IMR-90 (cell line): ENCODE measurements around the gene ONECUT2. TPM values are rescaled to one million over a fixed set of nuclear protein-coding genes. Genes with fewer than 3 reads are reported as not detected.
A peak's percentile ranks its signal among the peaks of the same experiment; 100 is the strongest.

ENCODE experiments used
- ATAC-seq: fragments of 200-7000 bp; cut with Tn5 transposase; 2 replicates; pipeline ENCODE4 v1.9.1; 2020; ENCODE audit warnings: low read depth, mild to moderate bottlenecking, moderate library complexity
- BruUV-seq: library from RNA; stranded (reverse); fragments of 400-500 nt; replicated peaks from 2 replicates; lab custom pipeline; 2021; lab: Mats Ljungman, UMichigan
- CTCF ChIA-PET: fragments of 300-600 bp; formaldehyde crosslinking; extraction: SDS; loops from one replicate; lab custom pipeline; 2021; ENCODE audit warnings: antibody characterized with exemption; lab: Yijun Ruan, JAX
- POLR2A ChIA-PET: fragments of 300-600 bp; sonication (Branson Sonifier 250); formaldehyde crosslinking; loops from one replicate; lab custom pipeline; 2022; ENCODE audit warnings: antibody characterized with exemption; ENCODE audit not compliant: unreplicated experiment; lab: Charles Lee
- DNase-seq: peaks from one replicate; pipeline ENCODE4 v3.0.0; 2013
- H2AFZ ChIP-seq: replicated peaks from 2 replicates; pipeline ENCODE3; 2013; ENCODE audit warnings: low read length, mild to moderate bottlenecking; ENCODE audit not compliant: poor library complexity
- H2AK5ac ChIP-seq: 2 replicates; pipeline ENCODE4 v1.6.1; 2013; ENCODE audit warnings: low read depth, low read length, inconsistent platforms
- H2AK9ac ChIP-seq: replicated peaks from 2 replicates; pipeline ENCODE3; 2013; ENCODE audit warnings: mild to moderate bottlenecking, low read depth, low read length, moderate library complexity; ENCODE audit not compliant: poor library complexity
- H2BK120ac ChIP-seq: 2 replicates; pipeline ENCODE4 v1.6.1; 2013; ENCODE audit warnings: low read depth, low read length, inconsistent platforms
- H2BK15ac ChIP-seq: 3 replicates; pipeline ENCODE4 v1.6.1; 2013; ENCODE audit warnings: low read depth, low read length, inconsistent platforms
- H2BK20ac ChIP-seq: 2 replicates; pipeline ENCODE4 v1.6.1; 2013; ENCODE audit warnings: low read depth, mild to moderate bottlenecking, inconsistent platforms, low read length, moderate library complexity
- H2BK5ac ChIP-seq: 2 replicates; pipeline ENCODE4 v1.6.1; 2013; ENCODE audit warnings: mild to moderate bottlenecking, low read depth, low read length, inconsistent platforms; ENCODE audit not compliant: poor library complexity, severe bottlenecking
- H3K14ac ChIP-seq: replicated peaks from 2 replicates; pipeline ENCODE4 v1.6.1; 2013; ENCODE audit warnings: low read depth, low read length, inconsistent platforms
- H3K18ac ChIP-seq: 2 replicates; pipeline ENCODE4 v1.6.1; 2013; ENCODE audit warnings: low read depth, low read length, control low read depth
- H3K23ac ChIP-seq: 2 replicates; pipeline ENCODE4 v1.6.1; 2013; ENCODE audit warnings: low read depth, low read length, inconsistent platforms
- H3K27ac ChIP-seq: 2 replicates; pipeline ENCODE4 v1.5.1; 2013; ENCODE audit warnings: mild to moderate bottlenecking, control low read depth, low read length; ENCODE audit not compliant: insufficient read depth
- H3K27me3 ChIP-seq: 2 replicates; pipeline ENCODE4 v1.6.1; 2013; ENCODE audit warnings: low read length; ENCODE audit not compliant: control insufficient read depth, insufficient read depth
- H3K36me3 ChIP-seq: 2 replicates; pipeline ENCODE4 v1.6.1; 2013; ENCODE audit warnings: low read length, mixed read lengths; ENCODE audit not compliant: control insufficient read depth, insufficient read depth
- H3K4ac ChIP-seq: 2 replicates; pipeline ENCODE4 v1.6.1; 2013; ENCODE audit warnings: low read depth, low read length, inconsistent platforms
- H3K4me1 ChIP-seq: 2 replicates; pipeline ENCODE4 v1.6.1; 2013; ENCODE audit warnings: low read length, mixed read lengths; ENCODE audit not compliant: control insufficient read depth, insufficient read depth
- H3K4me2 ChIP-seq: 2 replicates; pipeline ENCODE4 v1.6.1; 2013; ENCODE audit warnings: low read depth, mild to moderate bottlenecking, control low read depth, low read length, moderate library complexity
- H3K4me3 ChIP-seq: 2 replicates; pipeline ENCODE4 v1.5.1; 2013; ENCODE audit warnings: low read depth, mild to moderate bottlenecking, control low read depth, low read length, moderate library complexity; ENCODE audit not compliant: insufficient read depth
- H3K56ac ChIP-seq: 2 replicates; pipeline ENCODE4 v1.6.1; 2013; ENCODE audit warnings: low read length, inconsistent platforms; ENCODE audit not compliant: insufficient read depth; ENCODE audit errors: extremely low read depth
- H3K79me1 ChIP-seq, 2 experiments: 2 replicates each; pipeline ENCODE4 v1.6.1; 2013; ENCODE audit warnings: low read length in 2 of 2, inconsistent platforms in 1 of 2, low read depth in 1 of 2
- H3K9ac ChIP-seq: 2 replicates; pipeline ENCODE4 v1.6.1; 2013; ENCODE audit warnings: low read depth, low read length, control low read depth
- H3K9me1 ChIP-seq: 2 replicates; pipeline ENCODE4 v1.6.1; 2013; ENCODE audit warnings: low read length, inconsistent platforms; ENCODE audit not compliant: insufficient read depth
- H3K9me3 ChIP-seq: 2 replicates; pipeline ENCODE4 v1.6.1; 2013; ENCODE audit warnings: low read length; ENCODE audit not compliant: control insufficient read depth, insufficient read depth
- H4K20me1 ChIP-seq: 2 replicates; pipeline ENCODE4 v1.6.1; 2013; ENCODE audit warnings: low read length, inconsistent platforms; ENCODE audit not compliant: insufficient read depth
- H4K5ac ChIP-seq: 2 replicates; pipeline ENCODE4 v1.6.1; 2013; ENCODE audit warnings: mild to moderate bottlenecking, low read depth, low read length, control low read depth
- H4K8ac ChIP-seq, 2 experiments: 2 replicates each; pipeline ENCODE4 v1.6.1; 2013; ENCODE audit warnings: low read depth in 2 of 2, low read length in 2 of 2, control low read depth in 1 of 2, inconsistent platforms in 1 of 2
- H4K91ac ChIP-seq: 2 replicates; pipeline ENCODE4 v1.6.1; 2013; ENCODE audit warnings: low read depth, low read length, inconsistent platforms; ENCODE audit not compliant: insufficient read depth
- BHLHE40 ChIP-seq: fragments of 150-350 bp; IDR thresholded peaks from 2 replicates; pipeline ENCODE4 v1.6.1; 2016; ENCODE audit warnings: mild to moderate bottlenecking, low read depth, low read length
- CHD1 ChIP-seq: IDR thresholded peaks from 2 replicates; pipeline ENCODE4 v1.6.1; 2012; ENCODE audit warnings: low read depth, low read length, improper control_type of control experiment
- CTCF ChIP-seq: conservative IDR thresholded peaks from 2 replicates; pipeline ENCODE4 v1.5.1; 2012; ENCODE audit warnings: mild to moderate bottlenecking, low read depth, low read length, improper control_type of control experiment
- ELK1 ChIP-seq: fragments of 150-350 bp; IDR thresholded peaks from 2 replicates; pipeline ENCODE4 v1.6.1; 2016; ENCODE audit warnings: low read depth, mild to moderate bottlenecking, low read length, moderate library complexity, borderline replicate concordance
- MAFK ChIP-seq: IDR thresholded peaks from 2 replicates; pipeline ENCODE4 v1.6.1; 2012; ENCODE audit warnings: low read depth, low read length, improper control_type of control experiment
- MAZ ChIP-seq: IDR thresholded peaks from 2 replicates; pipeline ENCODE4 v1.6.1; 2012; ENCODE audit warnings: low read depth, mild to moderate bottlenecking, low read length, improper control_type of control experiment, moderate library complexity, borderline replicate concordance
- MXI1 ChIP-seq: IDR thresholded peaks from 2 replicates; pipeline ENCODE4 v1.6.1; 2012; ENCODE audit warnings: low read depth, mild to moderate bottlenecking, low read length, moderate library complexity, borderline replicate concordance
- POLR2A ChIP-seq: IDR thresholded peaks from 2 replicates; pipeline ENCODE4 v1.6.1; 2012; ENCODE audit warnings: mild to moderate bottlenecking, low read depth, low read length
- RAD21 ChIP-seq: IDR thresholded peaks from 2 replicates; pipeline ENCODE4 v1.6.1; 2012; ENCODE audit warnings: low read length, improper control_type of control experiment
- RCOR1 ChIP-seq: IDR thresholded peaks from 2 replicates; pipeline ENCODE4 v1.6.1; 2012; ENCODE audit warnings: mild to moderate bottlenecking, low read length, improper control_type of control experiment; ENCODE audit not compliant: insufficient replicate concordance
- SMC3 ChIP-seq: fragments of 150-350 bp; IDR thresholded peaks from 2 replicates; pipeline ENCODE4 v1.6.1; 2016; ENCODE audit warnings: low read depth, mild to moderate bottlenecking, antibody characterized with exemption, low read length, moderate library complexity
- USF2 ChIP-seq: fragments of 150-350 bp; IDR thresholded peaks from 2 replicates; pipeline ENCODE4 v1.6.1; 2017; ENCODE audit warnings: mild to moderate bottlenecking, antibody characterized with exemption, low read length, low read depth
- WGBS, 2 experiments: methylation state at CpG; one replicate each; pipeline versions ENCODE4 v1.1.5 to v1.1.7; 2013; ENCODE audit warnings: missing lambda C conversion rate in 2 of 2; ENCODE audit not compliant: insufficient read length in 1 of 2; ENCODE audit errors: extremely low coverage in 2 of 2; 5-methylcytosine and 5-hydroxymethylcytosine counted together
- dilution Hi-C: fragments of 300-500 bp; cut with HindIII; formaldehyde crosslinking; loops from one replicate; pipeline ENCODE4 v1.14.3; 2018; ENCODE audit warnings: low sequenced_read_pairs; ENCODE audit not compliant: unreplicated experiment
- in situ Hi-C: fragments of 300-500 bp; cut with MboI; formaldehyde crosslinking; loops from 3 replicates; pipeline ENCODE4 v1.14.3; 2019; ENCODE audit warnings: low sequenced_read_pairs, inconsistent platforms, mixed read lengths
- intact Hi-C: fragments of 100-400 bp; cut with micrococcal nuclease; formaldehyde crosslinking; loops from 2 replicates; pipeline ENCODE4 v1.10.0; 2022
- polyA plus RNA-seq, 3 experiments: library from polyadenylated mRNA; depleted of rRNA; stranded (reverse); fragments of >200 nt; gene quantifications; 2 replicates each; pipeline ENCODE4 v1.2.3, GENCODE V29; 2012; ENCODE audit warnings: low replicate concordance in 1 of 3
- total RNA-seq: library from RNA; depleted of rRNA; stranded (reverse); fragments of >200 nt; gene quantifications from 2 replicates; pipeline ENCODE4 v1.2.3, GENCODE V29; 2012

ONECUT2 gene
- total and polyA plus RNA-seq, 2 of the 4 experiments (the other 2 are of a cell fraction), result under 0.01 to 0.02 TPM

GRCh38 chr18:57436191-57436964 lies 1.2 kb downstream of the ONECUT2 start:
- CTCF ChIA-PET, result interaction anchor here (0.6 kb wide), 2 partner anchors 63 to 81 kb away, joined by 3 to 5 read pairs; no protein-coding TSS in a partner anchor
- Histone ChIP-seq H3K4me2 (no peak overlapping the region), H2BK20ac (no peak overlapping the region), H3K23ac (no peak overlapping the region), H3K27me3 (peaks cover 87% of the 10 kb centered on the region), H3K9me1 (no peaks in the 10 kb centered on the region), H4K8ac (no peak overlapping the region), H3K4me1 (no peaks in the 10 kb centered on the region), H3K36me3 (no peaks in the 10 kb centered on the region), H3K79me1 (no peaks in the 10 kb centered on the region), H4K5ac (no peak overlapping the region), H3K9ac (no peak overlapping the region), H2AK9ac (no peak overlapping the region), H3K18ac (no peak overlapping the region), H3K4me3 (no peak overlapping the region), H3K4ac (no peak overlapping the region), H3K14ac (no peak overlapping the region), H2BK15ac (no peak overlapping the region), H3K27ac (no peak overlapping the region), H2AFZ (peak overlapping the region; percentile 71), H4K91ac (no peak overlapping the region), H4K20me1 (no peaks in the 10 kb centered on the region; the same call in 1 of the 2 replicates), H2BK5ac (no peak overlapping the region), H2AK5ac (no peak overlapping the region), H3K9me3 (no peaks in the 10 kb centered on the region; the same call in 1 of the 2 replicates), H3K56ac (no peak overlapping the region), H2BK120ac (no peak overlapping the region)
- dilution Hi-C loops, result no loop called here
- intact Hi-C loops, result no loop called here
- BruUV-seq, result no TSS peak
- 5% methylated on average over 42 of the region's 62 CpGs; no CpG with 5 or more reads in 1 of the 2 experiments for WGBS, 2 experiments
- POLR2A ChIA-PET, result interaction anchor here (0.6 kb wide), 1 partner anchor 356 kb away, joined by 4 read pairs; no protein-coding TSS in a partner anchor
- ATAC-seq, result no peak
- TF ChIP-seq SMC3 (no peak), CTCF (no peak), MAZ (no peak), USF2 (no peak), RCOR1 (no peak), POLR2A (no peak), RAD21 (no peak), MAFK (no peak), BHLHE40 (no peak), CHD1 (no peak), MXI1 (no peak), ELK1 (no peak)
- no peak for DNase-seq
- in situ Hi-C loops, result no loop called here
